C4-2B (cell line): ENCODE data around the gene MCU.

Source experiments
- CTCF ChIP-seq: fragments of 450-650 bp; conservative IDR thresholded peaks from 2 replicates; pipeline ENCODE4 v1.5.1; 2017; ENCODE audit warnings: mild to moderate bottlenecking
- ZFX ChIP-seq: fragments of 450-650 bp; IDR thresholded peaks from 2 replicates; pipeline ENCODE4 v1.6.1; 2017

- TF ChIP-seq CTCF = no peak
- no peak for TF ChIP-seq ZFX
Observed at GRCh38 chr10:72879245-72879644, 187.3 kb downstream of the MCU start.
